HG03571 (cell line): ENCODE results near the gene DOHH.
"Not testable (repeated sequence)": the region's sequence is repeated elsewhere in the genome, so short reads cannot be mapped to it uniquely, and the experiment has no call there.

Source experiments
- ATAC-seq: cut with Tn5 transposase; IDR thresholded peaks from one replicate; pipeline ENCODE4 v1.9.1; 2021; ENCODE audit not compliant: unreplicated experiment

Gene DOHH

GRCh38 chr19:3535235-3535535 is 34.7 kb upstream of the DOHH start:
- ATAC-seq: no peak

GRCh38 chr19:3534375-3535234 is 34.1 kb upstream of the DOHH start:
- no peak for ATAC-seq

- no peak for ATAC-seq
Measured at GRCh38 chr19:3533563-3534216, 33.2 kb upstream of the DOHH start.

- no peak for ATAC-seq
Measured at GRCh38 chr19:3533033-3533432, 32.6 kb upstream of the DOHH start.

GRCh38 chr19:3532154-3532786 is 31.8 kb upstream of the DOHH start:
- ATAC-seq: no peak

- no peak for ATAC-seq
Measured at GRCh38 chr19:3531716-3532115, 31.2 kb upstream of the DOHH start.

- no peak for ATAC-seq
Measured at GRCh38 chr19:3530389-3530788, 29.9 kb upstream of the DOHH start.

GRCh38 chr19:3529299-3529698 is 28.8 kb upstream of the DOHH start:
- ATAC-seq: not testable (repeated sequence)

GRCh38 chr19:3528539-3529211 is 28.2 kb upstream of the DOHH start:
- no peak for ATAC-seq

GRCh38 chr19:3528080-3528479 is 27.6 kb upstream of the DOHH start:
- ATAC-seq: no peak

GRCh38 chr19:3527238-3527910 is 26.9 kb upstream of the DOHH start:
- no peak for ATAC-seq

- no peak for ATAC-seq
Measured at GRCh38 chr19:3526507-3527237, 26.2 kb upstream of the DOHH start.

- no peak for ATAC-seq
Measured at GRCh38 chr19:3524904-3525451, 24.5 kb upstream of the DOHH start.

GRCh38 chr19:3524078-3524842 is 23.8 kb upstream of the DOHH start:
- no peak for ATAC-seq

- ATAC-seq: no peak
Measured at GRCh38 chr19:3523361-3524077, 23.0 kb upstream of the DOHH start.

- no peak for ATAC-seq
Measured at GRCh38 chr19:3522421-3523360, 22.2 kb upstream of the DOHH start.

- ATAC-seq: no peak
Measured at GRCh38 chr19:3521104-3521445, 20.6 kb upstream of the DOHH start.
